Fibroblast of gingiva (primary cell): ENCODE measurements around the gene TIGD3.

Experiments
- DNase-seq: peaks from one replicate; pipeline ENCODE4 v3.0.0-alpha.2; 2011; ENCODE audit warnings: low read depth

The TIGD3 gene, protein sequence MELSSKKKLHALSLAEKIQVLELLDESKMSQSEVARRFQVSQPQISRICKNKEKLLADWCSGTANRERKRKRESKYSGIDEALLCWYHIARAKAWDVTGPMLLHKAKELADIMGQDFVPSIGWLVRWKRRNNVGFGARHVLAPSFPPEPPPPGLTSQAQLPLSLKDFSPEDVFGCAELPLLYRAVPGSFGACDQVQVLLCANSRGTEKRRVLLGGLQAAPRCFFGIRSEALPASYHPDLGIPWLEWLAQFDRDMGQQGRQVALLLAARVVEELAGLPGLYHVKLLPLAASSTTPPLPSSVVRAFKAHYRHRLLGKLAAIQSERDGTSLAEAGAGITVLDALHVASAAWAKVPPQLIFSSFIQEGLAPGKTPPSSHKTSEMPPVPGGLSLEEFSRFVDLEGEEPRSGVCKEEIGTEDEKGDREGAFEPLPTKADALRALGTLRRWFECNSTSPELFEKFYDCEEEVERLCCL

DNA sequence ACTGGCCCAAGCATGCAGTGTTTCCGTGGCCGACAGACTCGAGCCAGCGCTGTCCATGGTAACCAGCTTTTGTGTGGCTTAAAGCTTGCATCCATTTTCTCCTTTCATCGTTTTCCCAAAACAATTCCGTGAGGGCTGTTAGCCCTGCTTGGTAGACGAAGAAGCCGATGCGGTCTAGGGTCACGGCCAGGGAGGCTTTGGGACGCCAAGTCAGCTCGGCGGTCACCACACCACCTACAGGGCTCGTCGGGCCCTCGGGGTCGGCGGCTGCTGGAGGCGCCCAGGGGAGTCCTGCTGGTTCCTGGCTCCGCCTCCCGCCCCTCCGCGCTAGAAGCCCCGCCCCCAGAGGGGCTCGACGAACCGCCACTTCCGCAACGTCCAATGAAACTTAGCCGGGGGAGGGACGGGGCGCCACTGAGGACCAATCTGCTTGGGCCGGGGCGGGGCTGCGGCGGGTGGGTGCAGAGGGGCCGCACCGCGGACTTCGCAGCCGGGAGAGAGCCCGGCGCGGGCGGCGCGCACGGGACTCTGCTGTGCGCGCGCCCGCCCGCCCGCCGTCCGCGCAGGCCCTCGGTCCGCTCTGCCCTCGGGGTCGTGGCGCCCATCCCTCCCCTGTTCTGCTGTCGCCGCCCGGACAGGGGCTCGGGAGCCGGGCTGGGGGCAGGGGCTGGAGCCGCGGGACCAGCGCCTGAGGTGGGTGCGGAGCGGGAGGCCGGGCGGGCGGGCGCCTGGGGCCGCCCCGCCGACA, at the start of gene TIGD3:
Gene TIGD3, plus strand, starts transcription at position 487 of the 748 bp plus-strand sequence. CDS start 1,058 bp downstream, outside the sequence.
- DNase-seq = peak; percentile 91

DNA sequence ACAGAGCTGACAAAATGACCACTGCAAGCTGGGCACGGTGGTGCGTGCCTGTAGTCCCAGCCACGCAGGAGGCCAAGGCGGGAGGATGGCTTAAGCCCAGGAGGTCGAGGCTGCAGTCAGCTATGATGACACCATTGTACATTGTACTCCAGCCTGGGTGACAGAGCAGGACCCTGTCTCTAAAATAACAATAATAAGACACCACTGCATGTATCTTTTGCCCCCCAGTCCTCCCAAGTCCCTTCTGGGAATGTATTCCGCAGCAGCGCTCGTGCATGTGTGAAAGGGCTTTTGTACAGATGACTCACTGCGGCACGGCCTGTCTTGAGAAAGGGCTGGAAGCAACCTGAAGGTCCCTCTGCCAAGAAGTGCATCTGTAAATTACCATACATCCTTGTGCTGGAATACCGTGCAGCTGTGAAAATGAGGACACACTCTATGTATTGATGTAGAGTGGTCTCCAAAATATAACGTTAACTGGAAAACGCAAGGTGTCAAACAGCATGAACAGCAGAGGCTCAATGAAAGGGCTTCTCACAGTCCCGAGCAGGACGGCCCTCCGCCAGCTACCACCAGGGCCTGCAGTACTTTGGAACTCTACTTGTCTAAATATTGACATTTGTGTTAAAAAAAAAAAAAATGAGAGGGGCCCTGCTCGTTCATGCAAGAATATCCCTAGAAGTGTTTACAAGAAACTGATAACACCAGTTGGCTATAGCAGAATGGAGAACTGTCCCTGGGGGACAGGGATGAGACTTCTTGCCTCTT, 48.9 kb upstream of the TIGD3 start:
- no peak for DNase-seq

DNA sequence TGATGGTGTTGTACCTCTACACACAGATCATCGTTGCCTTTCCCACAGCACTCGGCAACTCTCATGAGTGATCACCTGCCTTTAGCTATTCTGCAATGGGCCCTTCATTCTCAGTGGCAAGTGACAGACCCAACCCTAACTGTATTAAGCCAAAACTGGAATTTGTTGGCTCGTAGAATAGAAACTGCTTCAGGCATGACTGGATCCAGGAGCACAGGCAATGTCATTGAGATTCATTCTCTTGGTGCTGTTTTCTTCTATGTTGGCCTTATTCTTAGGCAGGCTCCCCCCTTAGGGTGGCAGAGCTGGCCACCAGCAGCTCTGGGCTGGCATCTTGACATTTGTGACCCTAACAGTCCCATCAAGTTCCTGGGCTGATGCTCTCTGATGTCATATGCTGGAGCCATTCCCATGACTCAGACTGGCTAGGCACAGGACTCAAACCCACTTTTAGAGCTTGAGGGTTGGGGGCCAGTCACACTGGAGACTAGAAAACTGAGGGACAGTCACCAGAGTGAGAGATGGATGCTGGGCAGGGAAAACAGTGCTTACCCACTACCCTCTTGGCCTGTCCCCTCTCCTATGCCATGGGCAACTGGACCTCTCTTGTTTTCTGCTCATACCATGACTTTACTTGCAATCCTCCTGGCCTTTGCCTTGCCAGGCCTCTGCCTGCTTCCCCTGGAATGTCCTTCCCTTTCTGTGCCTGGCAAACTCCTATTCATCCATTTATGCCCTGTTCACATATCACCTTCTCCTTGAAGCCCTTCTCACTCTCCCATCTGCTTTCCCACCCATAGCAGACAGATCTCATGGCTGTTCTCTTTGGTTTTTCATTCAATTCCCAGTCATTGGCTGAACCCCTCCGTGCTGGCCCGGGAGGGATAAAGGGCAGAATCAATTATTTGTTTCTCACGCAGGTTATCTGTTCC, 47.0 kb upstream of the TIGD3 start:
- no peak for DNase-seq

DNA sequence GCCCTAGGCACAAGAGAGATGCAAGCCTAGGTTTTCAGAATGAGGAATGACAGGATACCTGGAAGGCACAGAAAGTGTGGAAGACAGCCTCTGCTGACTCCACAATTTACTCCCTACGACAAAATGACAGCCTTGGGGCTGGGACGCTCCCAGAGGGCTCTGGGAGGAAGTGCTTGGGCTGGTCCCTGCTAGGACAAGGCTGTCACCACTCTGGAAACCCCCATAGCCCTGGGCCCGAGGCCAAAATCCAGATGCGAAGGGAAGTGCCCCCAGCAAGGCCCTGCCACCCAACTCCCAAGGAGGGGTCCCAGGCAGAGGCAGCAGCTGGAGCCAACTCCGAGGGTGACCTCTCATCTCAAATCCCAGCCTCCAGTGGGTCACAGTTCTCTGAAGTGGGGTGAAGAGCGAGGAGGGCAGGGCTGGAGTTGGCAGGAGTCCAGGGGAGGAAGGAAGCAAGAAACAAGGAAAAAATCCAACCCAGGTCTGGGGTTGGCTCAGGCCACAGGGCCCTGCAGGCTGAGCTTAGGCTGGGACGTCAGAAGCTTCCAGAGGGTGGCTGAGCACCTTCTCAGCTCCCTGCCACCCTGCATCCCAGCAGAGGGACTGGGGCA, 46.2 kb upstream of the TIGD3 start:
- no peak for DNase-seq

DNA sequence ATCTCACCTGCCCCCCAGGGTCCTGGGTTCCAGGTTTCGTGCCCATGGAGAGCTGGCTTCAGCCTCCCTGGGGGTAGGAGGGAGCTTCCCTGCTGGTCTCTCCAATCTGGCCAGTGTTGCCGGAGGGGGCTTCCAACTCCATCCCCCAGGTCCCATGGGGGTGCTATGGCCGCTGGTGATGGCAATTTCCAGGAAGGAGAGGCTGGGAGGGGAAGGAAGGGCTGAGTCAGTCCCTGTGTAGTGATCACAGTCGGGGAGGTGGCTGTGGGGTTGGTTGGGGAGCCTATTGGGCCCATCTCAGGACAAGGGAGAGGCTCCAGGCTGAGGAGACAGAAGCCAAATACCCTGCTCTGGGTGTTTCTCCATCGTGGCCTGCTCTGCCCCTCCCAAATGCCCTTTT, 45.5 kb upstream of the TIGD3 start:
- DNase-seq = no peak

DNA sequence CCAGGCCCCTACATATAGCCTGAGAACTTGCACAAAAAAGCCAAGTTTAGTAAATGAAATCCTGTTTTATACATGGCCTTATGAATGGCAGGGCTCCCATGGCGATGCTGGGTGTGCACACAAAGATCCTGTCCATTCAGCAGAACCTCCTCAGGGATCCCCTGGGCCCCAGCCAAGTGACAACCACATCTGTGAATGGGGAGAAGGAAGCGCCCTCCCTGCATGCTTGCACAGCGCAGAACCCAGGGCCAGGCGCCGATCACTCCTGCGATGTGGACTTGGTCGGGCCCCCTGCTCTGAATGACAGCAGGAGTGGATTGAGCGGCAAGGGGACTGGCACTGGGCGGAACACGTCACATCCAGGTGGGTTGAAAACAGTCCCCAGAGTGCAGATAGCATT, 44.3 kb upstream of the TIGD3 start:
- no peak for DNase-seq

DNA sequence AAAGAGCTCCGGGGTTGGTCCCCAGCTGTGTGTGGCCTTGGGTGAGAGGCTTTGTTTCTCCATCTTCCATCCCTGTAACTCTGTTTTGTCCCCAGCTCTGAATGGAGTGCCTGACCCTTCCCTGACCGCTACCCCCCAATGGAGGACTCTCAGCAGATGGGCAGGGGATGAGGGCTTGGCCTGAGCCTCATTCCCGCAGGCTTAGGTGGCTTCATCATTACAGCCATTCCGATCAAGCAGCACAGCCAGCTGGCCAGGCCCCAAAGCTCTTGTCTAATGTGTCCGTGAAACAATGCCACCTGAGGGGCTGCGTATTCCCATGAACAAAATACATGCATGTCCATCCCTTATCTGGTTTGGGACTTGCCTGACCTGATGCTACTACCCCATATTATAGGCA, 43.8 kb upstream of the TIGD3 start:
- peak; percentile 59 for DNase-seq

DNA sequence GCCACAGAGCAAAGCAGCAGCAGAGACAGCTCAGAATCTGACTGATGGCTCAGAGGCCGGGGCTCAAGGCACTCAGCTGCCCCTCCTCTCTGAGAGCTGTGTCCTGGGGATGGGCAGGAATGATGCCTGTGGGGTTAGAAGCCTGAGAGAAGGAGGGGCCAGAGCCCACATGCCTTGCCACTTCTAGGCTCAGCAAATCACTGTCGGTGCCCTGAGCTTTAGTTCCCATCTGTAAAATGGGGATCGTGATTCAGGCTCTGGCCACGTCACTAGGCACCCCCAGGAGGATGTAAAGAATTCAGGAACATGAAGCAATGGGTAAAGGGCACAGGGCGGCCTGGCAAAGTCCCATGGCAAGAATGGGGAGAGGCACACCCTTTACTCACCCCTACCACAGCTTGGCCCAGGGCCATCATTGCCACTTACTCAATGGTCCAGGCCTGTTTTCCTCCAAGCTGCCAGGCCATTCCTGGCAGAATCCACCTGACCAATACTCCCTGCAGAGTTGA, 43.3 kb upstream of the TIGD3 start:
- peak; percentile 94 for DNase-seq

DNA sequence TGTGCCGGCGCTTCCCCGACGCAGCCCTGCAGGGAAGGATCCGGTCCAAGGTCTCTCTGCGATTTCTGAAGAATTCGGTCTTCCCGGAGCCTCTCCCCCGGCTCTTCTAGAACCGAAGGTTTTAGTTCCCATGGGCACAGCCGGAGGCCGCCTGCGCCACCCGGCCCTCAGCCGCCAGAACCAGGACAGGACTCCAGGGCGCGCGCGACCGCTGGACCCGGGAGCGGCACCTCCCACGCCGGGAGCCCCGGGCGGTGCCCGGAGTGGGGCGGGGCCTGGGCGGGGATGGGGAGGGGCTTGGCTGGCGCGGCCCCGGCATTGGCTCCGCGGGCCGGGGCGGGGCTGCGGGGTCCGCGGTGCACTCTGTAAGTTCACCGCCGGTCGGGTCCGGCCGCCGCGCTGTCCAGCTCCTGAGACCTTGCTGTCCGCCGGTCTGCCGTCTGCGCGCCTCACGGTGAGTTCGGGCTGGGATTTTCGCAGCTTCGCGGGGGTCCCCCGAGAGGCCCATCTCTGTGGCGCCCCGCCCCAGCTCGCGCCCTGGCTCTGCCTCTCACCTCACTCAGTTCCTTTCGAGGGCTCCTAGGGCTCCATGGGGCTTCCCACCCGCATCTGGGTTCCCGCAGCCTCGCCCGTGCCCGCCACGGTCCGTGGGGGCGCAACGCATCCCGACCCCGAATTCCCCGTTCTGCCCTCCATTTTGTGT, 39.9 kb upstream of the TIGD3 start, which contains the start of gene CDC42EP2:
Gene CDC42EP2, plus strand, starts transcription at position 366 of the 703 bp plus-strand sequence. CDS start 6,033 bp downstream, outside the sequence.
- peak; percentile 86 for DNase-seq

DNA sequence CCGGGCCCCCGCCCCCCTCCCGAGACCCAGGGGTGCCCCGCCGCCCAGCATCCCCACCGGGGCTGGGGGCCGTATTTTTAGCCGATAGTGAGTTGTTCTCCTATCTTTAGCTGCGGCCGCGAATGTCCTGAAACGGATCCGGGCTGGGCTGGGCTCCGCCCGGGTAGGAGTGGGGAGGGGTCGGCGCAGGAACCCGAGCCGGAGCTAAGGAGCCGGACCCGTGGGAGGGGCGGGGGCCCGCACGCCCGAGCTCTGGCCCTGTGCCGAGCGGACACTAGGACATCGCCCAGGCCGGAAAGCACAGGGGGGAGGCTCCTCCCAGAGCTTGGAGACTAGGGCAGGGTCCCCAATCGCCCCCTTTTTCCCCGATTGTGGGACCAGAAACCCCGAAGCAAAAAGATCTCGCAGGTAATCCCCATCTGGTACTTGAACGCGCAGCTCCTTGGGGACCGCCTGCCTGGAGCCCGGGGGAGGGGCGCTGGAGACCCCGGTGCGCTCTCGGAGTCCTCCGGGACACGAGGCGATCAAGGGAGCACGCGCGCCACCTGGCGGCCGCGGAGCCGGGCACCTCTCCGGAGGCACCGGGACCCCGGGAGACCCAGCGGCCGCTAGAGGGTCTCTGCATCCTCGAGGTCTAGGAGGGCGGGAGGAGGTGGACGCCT, 39.2 kb upstream of the TIGD3 start:
- peak; percentile 59 for DNase-seq

DNA sequence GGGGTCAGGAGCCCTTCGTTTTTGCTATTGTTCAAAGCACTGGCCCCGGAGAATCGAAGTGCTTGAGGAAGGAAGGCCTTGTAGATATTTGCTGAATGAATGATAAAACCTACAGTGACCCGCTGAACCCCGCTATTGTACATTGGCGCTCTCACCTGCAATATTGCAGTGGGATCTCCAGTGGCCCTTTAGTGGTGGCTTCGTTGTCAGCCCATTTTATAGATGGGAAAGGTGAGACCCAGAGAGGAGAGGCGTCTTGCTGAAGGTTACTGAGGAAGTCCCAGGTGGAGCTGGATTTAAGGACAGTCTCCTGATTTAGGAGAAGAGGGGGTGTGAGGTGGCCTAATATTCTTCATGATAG, 38.7 kb upstream of the TIGD3 start:
- no peak for DNase-seq

DNA sequence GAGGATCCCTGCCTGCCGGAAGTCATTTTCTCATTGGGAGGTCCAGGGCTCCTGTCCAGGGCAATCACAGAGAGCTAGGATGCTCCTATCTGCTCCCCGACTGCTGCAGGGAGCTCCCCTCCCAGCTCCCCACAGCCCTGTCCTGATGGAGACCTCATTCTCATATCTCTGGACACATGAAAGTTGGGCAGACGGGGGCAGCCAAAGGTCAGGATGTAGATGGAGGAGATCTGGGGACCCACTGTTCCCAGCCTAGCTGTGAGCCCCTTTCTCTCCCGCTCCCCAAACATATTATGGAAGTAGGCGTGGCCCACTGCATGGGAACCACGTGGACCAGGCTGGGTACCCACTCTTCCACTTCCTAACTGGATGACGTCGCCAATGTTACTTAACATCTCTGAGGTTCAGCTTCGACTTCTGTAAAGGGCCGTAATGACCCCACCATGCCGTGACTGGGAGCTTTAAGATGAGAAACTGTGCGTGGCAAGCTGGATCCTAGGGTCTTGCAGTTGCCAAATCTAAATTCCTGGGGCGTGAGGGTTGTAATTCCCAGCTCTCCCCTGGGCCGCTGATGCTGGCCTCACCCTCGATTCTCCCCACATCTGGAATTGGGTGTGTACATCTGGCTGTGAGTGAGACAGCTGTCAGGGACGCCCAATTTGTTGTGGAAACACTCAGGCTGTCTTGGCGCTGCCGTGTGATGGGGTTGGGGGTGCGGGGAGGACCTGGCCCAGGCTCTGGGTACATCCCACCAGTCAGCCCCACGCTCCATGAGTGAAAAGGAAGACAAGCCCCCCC, 38.1 kb upstream of the TIGD3 start:
- DNase-seq = peak; percentile 98

DNA sequence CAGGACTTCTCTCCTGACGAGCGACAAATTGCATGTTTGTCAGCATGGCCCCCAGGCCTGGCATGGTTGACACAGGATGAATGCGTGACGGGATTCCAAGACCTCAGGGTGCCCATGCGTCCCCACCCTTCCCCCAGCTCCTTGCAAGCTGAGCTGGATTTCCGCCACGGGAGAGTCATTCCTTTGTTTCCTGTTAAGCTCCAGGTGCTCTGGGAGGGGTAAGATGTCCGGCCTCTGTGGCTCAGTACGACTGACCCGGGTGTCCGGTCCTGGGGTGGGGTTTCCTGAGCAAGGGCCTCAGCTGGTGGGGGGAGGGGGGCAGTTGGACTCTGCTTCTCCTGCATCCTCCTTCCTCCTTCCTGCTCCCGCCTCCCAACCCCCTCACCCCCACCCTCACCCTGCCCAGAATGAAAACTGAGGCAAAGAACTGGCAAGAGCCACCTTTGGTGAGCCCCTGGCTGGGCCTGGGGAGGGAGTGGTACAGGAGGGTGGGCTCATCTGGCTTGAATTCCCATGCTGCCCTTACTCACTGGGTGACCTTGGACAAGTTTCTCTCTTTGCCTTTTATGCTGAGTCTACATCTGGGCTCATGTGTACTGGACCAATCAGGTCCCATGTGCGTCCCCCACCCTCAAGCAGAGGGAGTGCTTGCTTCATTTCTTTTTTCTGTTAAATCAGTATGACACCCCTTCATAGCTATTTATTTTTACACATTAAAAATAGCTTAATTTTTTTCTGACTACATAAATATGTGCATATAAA, 37.3 kb upstream of the TIGD3 start:
- DNase-seq = peak; percentile 67

DNA sequence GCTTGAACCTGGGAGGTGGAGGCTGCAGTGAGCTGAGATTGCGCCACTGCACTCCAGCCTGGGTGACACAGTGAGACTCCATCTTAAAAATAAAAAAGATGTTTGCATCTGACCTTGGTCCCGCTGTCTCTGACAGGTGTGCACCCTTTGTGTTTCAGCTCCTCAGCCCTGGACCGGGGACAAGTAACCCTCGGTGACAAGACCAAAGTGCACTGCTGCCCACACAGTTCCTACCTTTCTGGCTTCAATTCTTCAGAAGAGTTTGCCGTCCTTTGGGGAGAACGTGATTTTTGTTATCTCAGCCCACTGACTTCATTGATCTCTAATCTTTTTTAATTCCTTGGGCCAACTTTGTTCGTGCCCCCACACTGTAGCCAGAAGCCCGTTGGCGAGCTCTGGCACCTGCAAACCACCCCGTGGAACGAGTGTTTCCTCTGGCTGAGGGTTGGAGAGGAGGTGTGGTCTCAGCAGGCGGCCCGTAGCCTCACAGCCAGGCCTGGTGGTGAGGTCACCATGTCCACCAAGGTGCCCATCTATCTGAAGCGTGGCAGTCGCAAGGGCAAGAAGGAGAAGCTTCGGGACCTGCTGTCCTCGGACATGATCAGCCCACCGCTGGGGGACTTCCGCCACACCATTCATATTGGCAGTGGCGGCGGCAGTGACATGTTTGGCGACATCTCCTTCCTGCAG, 34.0 kb upstream of the TIGD3 start:
- DNase-seq = no peak

DNA sequence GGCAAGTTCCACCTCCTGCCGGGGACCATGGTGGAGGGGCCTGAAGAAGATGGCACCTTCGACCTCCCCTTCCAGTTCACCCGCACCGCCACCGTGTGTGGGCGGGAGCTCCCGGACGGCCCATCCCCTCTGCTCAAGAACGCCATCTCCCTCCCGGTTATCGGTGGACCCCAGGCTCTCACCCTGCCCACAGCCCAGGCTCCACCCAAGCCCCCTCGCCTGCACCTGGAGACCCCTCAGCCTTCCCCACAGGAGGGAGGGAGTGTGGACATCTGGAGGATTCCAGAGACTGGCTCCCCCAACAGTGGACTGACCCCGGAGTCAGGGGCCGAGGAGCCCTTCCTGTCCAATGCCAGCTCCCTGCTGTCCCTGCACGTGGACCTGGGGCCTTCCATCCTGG, 33.5 kb upstream of the TIGD3 start:
- DNase-seq = no peak

DNA sequence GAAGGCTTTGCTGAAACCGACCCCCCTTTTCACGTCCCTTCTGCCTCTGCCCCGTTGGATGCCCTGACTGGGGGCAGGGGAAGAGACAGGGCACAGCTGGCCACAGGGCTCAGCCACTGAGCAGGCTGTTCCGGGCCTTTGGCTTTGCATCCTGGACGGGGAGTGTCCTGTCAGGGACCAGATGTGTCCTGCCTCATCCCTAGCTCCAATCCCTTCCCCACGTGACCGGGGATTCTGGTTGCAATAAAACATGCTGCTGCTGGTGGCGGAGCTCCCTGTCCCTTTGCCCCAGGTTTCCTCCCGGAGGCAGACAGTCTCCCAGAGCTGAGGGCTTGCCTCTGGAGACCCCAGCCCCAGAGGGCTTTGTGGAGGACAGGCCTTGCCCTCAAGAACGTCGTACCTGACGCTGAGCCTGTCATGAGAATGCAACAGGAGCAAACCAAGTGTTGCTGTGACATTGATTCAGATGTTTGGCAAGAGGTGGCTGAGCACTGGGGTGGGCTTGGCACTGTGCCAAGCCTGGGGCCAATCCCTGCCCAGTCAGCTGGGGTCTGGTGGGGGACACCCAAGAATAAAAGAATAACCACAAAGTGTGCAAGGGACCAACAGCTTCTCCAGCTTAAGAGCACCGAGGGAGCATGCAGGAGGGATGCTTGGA, 32.6 kb upstream of the TIGD3 start:
- no peak for DNase-seq

DNA sequence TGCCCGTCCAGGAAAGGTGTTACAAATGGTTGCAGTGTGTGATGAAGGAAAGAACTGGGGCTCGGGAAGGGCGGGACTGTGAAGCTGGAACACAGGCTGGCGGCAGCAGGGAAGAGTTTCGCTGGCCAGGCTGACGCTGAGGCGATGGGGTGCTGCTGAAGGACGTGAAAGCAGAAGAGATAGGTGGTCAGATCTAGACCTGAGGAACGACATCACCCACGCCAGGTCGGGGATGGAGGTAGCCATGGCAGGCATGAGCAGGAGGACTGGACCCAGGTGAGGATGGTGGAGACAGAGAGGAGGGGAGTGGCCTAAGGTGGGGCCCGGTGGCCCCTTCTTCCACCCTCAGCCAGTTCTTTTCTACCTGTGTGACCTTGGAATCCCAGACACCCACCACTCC, 30.7 kb upstream of the TIGD3 start:
- no peak for DNase-seq
